Measurements from ENCODE around the gene ZBED2.

DNA sequence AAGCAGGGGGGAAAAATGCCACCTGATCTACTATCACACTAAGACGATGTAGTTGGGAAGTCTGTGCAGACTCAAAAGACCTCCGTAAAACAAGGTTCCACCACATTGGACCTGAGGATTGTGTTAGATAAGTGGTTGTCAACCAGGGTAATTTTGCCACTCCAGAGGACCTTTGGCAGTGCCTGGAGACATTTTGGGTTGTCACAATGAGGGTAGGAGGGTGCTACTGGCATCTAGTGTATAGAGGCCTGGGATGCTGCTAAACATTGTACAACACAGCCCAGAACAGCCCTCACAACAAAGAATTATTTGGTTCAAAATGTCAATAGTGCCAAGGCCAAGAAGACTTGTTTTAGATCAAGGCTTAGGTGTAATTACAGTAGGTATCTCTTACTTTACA, 14.6 kb upstream of the ZBED2 start:
- TF ChIP-seq POLR2A (IDR thresholded peaks at IDR 0.05) (no peak), POLR2AphosphoS5 (IDR thresholded peaks at IDR 0.05; ENCODE audit: insufficient read depth in 1 of 2, low read depth in 1 of 2) (no peak)
- TF ChIP-seq, protein P1, sequence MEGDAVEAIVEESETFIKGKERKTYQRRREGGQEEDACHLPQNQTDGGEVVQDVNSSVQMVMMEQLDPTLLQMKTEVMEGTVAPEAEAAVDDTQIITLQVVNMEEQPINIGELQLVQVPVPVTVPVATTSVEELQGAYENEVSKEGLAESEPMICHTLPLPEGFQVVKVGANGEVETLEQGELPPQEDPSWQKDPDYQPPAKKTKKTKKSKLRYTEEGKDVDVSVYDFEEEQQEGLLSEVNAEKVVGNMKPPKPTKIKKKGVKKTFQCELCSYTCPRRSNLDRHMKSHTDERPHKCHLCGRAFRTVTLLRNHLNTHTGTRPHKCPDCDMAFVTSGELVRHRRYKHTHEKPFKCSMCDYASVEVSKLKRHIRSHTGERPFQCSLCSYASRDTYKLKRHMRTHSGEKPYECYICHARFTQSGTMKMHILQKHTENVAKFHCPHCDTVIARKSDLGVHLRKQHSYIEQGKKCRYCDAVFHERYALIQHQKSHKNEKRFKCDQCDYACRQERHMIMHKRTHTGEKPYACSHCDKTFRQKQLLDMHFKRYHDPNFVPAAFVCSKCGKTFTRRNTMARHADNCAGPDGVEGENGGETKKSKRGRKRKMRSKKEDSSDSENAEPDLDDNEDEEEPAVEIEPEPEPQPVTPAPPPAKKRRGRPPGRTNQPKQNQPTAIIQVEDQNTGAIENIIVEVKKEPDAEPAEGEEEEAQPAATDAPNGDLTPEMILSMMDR (IDR thresholded peaks at IDR 0.05): no peak

Measured in vagina (tissue), 2 donors.